Measurements from ENCODE around the gene TSSC4. TPM values are rescaled to one million over a fixed set of nuclear protein-coding genes. Genes with fewer than 3 reads are reported as not detected.

Gene TSSC4
- total and polyA plus RNA-seq, 2 of the 13 experiments (the other 11 are each of a cell fraction or from before 2014, with no cell fraction given) = 16.2 to 58.6 TPM

DNA sequence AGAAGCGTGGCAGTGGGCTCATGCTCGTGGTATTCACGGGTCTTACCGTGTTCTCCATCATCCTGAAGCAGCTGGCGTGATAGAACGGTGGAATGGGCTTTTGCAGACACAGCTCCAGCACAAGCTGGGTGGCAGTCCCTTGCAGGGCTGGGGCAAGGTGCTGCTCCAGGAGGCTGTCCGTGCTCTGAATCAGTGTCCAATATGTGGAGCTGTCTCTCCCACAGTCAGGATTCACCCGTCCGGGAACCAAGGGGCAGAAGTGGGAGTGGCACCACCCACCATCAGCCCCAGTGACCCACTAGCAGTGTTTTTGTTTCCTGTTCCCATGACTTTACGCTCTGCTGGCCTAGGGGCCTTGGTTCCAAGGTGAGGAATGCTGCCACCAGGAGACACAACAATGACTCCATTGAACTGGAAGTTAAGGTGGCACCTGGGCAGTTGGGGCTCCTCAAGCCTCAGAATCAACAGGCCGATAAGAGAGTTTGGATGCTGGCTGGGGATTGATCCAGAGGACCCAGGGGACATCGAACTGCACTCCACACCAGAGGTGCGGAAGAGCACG is 40.4 kb upstream of the TSSC4 start:
- H3K27me3 ChIP-seq (ENCODE audit: control insufficient read depth in 1 of 2, insufficient read depth in 2 of 2, low read length in 2 of 2) = peaks cover 16 to 78% of the 10 kb centered on the region in 2 experiments
- H3K4me3 ChIP-seq (replicated peaks in 1 of 3; ENCODE audit: insufficient read depth in 1 of 3, low read depth in 2 of 3, low read length in 3 of 3) = no peak overlapping the region
- CTCF ChIA-PET (ENCODE audit: low intra/inter-chr PET ratio, low total read pairs) = no interaction called here
- POLR2A ChIA-PET = no interaction called here
- no peaks in the 10 kb centered on the region for H3K4me1 ChIP-seq (ENCODE audit: insufficient read depth, low read length)
- H3K36me3 ChIP-seq (replicated peaks in 1 of 2; ENCODE audit: control insufficient read depth in 1 of 2, insufficient read depth in 2 of 2, low read length in 2 of 2) = no peaks in the 10 kb centered on the region
- no peak for DNase-seq (ENCODE audit: low spot score)
- H3K9me3 ChIP-seq (ENCODE audit: low read length) = no peaks in the 10 kb centered on the region
- no peak overlapping the region for H3K9ac ChIP-seq (ENCODE audit: insufficient read depth, low read depth, low read length)
- H3K79me2 ChIP-seq (ENCODE audit: insufficient read depth, low read length) = no peaks in the 10 kb centered on the region
- no peaks in the 10 kb centered on the region for H4K20me1 ChIP-seq (ENCODE audit: insufficient read depth, low read length)
- TF ChIP-seq SIX1 (CRISPR knock-in tag; IDR thresholded peaks at IDR 0.05; ENCODE audit: borderline replicate concordance) (no peak), REPIN1 (CRISPR knock-in tag; IDR thresholded peaks at IDR 0.05; ENCODE audit: borderline replicate concordance, low read depth) (no peak), ARHGAP35 (CRISPR knock-in tag; IDR thresholded peaks at IDR 0.05; ENCODE audit: borderline replicate concordance) (no peak), ATF7-NPFF (CRISPR knock-in tag; IDR thresholded peaks at IDR 0.05; ENCODE audit: low read depth) (no peak), ZBTB1 (CRISPR knock-in tag; IDR thresholded peaks at IDR 0.05; ENCODE audit: borderline replicate concordance) (no peak), KAT8 (CRISPR knock-in tag; IDR thresholded peaks at IDR 0.05) (no peak), JUNB (CRISPR knock-in tag; IDR thresholded peaks at IDR 0.05; ENCODE audit: borderline replicate concordance) (no peak), CREB1 (IDR thresholded peaks at IDR 0.05) (no peak), CREB1 (CRISPR knock-in tag; IDR thresholded peaks at IDR 0.05) (no peak), NCOA5 (CRISPR knock-in tag; IDR thresholded peaks at IDR 0.05) (no peak)
- TF ChIP-seq, protein P1, sequence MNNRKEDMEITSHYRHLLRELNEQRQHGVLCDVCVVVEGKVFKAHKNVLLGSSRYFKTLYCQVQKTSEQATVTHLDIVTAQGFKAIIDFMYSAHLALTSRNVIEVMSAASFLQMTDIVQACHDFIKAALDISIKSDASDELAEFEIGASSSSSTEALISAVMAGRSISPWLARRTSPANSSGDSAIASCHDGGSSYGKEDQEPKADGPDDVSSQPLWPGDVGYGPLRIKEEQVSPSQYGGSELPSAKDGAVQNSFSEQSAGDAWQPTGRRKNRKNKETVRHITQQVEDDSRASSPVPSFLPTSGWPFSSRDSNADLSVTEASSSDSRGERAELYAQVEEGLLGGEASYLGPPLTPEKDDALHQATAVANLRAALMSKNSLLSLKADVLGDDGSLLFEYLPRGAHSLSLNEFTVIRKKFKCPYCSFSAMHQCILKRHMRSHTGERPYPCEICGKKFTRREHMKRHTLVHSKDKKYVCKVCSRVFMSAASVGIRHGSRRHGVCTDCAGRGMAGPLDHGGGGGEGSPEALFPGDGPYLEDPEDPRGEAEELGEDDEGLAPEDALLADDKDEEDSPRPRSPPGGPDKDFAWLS (CRISPR knock-in tag; IDR thresholded peaks at IDR 0.05; ENCODE audit: borderline replicate concordance) = no peak
- TF ChIP-seq, protein P2, sequence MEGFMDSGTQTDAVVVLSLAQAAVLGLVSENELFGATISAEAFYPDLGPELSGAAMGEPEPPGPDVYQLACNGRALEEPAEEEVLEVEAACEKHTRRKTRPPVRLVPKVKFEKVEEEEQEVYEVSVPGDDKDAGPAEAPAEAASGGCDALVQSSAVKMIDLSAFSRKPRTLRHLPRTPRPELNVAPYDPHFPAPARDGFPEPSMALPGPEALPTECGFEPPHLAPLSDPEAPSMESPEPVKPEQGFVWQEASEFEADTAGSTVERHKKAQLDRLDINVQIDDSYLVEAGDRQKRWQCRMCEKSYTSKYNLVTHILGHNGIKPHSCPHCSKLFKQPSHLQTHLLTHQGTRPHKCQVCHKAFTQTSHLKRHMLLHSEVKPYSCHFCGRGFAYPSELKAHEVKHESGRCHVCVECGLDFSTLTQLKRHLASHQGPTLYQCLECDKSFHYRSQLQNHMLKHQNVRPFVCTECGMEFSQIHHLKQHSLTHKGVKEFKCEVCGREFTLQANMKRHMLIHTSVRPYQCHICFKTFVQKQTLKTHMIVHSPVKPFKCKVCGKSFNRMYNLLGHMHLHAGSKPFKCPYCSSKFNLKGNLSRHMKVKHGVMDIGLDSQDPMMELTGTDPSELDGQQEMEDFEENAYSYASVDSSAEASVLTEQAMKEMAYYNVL (CRISPR knock-in tag; IDR thresholded peaks at IDR 0.05; ENCODE audit: borderline replicate concordance) = no peak
- in situ Hi-C loops (cut with HindIII; ENCODE audit: extremely low pct_ligation_motif_present, low pct_unique_long_range_greater_than_20kb) (no loop called here), intact Hi-C loops (cut with micrococcal nuclease; ENCODE audit: unreplicated experiment) (no loop called here)
- 9% methylated on average over 8 of the region's 14 CpGs for WGBS (ENCODE audit: low lambda C conversion rate)
- H2AFZ ChIP-seq (ENCODE audit: low read length) = no peak overlapping the region
- BruUV-seq (replicated peaks) = no TSS peak
- ATAC-seq = no peak
- H3K4me2 ChIP-seq (ENCODE audit: low read depth, low read length) = no peak overlapping the region
- no peak overlapping the region for H3K27ac ChIP-seq (ENCODE audit: extremely low read length, insufficient read depth, low read length)
- no peak for FAIRE-seq

Measured in HepG2 (cell line).